ENCODE results near the gene LYG1.
"Not testable (repeated sequence)": the region's sequence is repeated elsewhere in the genome, so short reads cannot be mapped to it uniquely, and the experiment has no call there.

The LYG1 gene

GRCh38 chr2:99301097-99301496 lies at the start of gene LYG1:
TSS of gene LYG1 (minus strand) at chr2:99301197. CDS start at chr2:99295670, 5,527 bp downstream.
- H3K4me3 ChIP-seq (ENCODE audit: low read depth, low read length): not testable (repeated sequence)

GRCh38 chr2:99350194-99350593 lies 49.2 kb upstream of the LYG1 start:
- H3K4me3 ChIP-seq (ENCODE audit: low read depth, low read length): no peak overlapping the region
- TF ChIP-seq CTCF (IDR thresholded peaks at IDR 0.05; ENCODE audit: borderline replicate concordance, insufficient read depth, low read depth, low read length): no peak

- no peak overlapping the region for H3K4me3 ChIP-seq (ENCODE audit: low read depth, low read length)
- no peak for TF ChIP-seq CTCF (IDR thresholded peaks at IDR 0.05; ENCODE audit: borderline replicate concordance, insufficient read depth, low read depth, low read length)
Observed at GRCh38 chr2:99348173-99348572, 47.2 kb upstream of the LYG1 start.

GRCh38 chr2:99346218-99346617 lies 45.2 kb upstream of the LYG1 start:
- H3K4me3 ChIP-seq (ENCODE audit: low read depth, low read length): no peak overlapping the region
- no peak for TF ChIP-seq CTCF (IDR thresholded peaks at IDR 0.05; ENCODE audit: borderline replicate concordance, insufficient read depth, low read depth, low read length)

GRCh38 chr2:99345446-99345845 lies 44.4 kb upstream of the LYG1 start:
- not testable (repeated sequence) for H3K4me3 ChIP-seq (ENCODE audit: low read depth, low read length)

GRCh38 chr2:99342536-99342935 lies 41.5 kb upstream of the LYG1 start:
- TF ChIP-seq CTCF (IDR thresholded peaks at IDR 0.05; ENCODE audit: borderline replicate concordance, insufficient read depth, low read depth, low read length): no peak
- H3K4me3 ChIP-seq (ENCODE audit: low read depth, low read length): no peak overlapping the region

- TF ChIP-seq CTCF (IDR thresholded peaks at IDR 0.05; ENCODE audit: borderline replicate concordance, insufficient read depth, low read depth, low read length): no peak
Observed at GRCh38 chr2:99340669-99341236, 39.8 kb upstream of the LYG1 start.

DNA sequence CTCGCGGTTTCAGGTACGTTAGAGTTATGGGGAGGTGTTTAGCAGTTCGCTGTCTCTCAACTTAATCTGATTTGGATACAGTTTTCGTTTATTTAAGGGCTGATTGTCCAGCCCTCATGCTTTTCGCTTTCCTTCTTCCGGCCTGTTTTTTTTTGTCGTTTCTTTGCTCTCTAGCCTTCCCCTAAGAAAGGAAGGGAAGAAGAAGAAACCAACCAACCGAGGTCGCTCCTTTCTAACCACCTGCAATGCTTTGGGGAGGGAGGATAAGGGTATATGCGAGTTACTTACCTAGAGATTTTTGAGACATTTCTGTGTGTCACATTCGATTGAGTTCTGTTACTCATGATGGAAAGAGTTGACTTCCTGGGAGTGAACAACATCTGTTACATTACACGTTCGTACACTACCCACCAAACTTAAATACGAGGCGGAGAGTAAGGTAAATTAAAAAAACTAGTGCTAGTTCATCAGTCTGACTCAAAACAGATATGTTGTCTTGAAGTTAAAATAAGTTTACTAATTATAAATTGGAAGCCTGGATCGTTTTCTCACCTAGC lies 37.1 kb upstream of the LYG1 start:
- no peak for TF ChIP-seq CTCF (IDR thresholded peaks at IDR 0.05; ENCODE audit: borderline replicate concordance, insufficient read depth, low read depth, low read length)
- peak overlapping the region; percentile 81 for H3K4me3 ChIP-seq (ENCODE audit: low read depth, low read length)

More at GRCh38 chr2:99340669-99341236, 39.8 kb upstream of the LYG1 start:
- no peak overlapping the region for H3K4me3 ChIP-seq (ENCODE audit: low read depth, low read length)

Data from GM12875 (cell line).